Measurements from ENCODE around the gene SPATA46. TPM values are rescaled to one million over a fixed set of nuclear protein-coding genes. Genes with fewer than 3 reads are reported as not detected.

Gene SPATA46
- total and polyA plus RNA-seq, 9 of the 15 experiments (the other 6 are each of a cell fraction or from before 2014, with no cell fraction given) = 0.04 to 0.11 TPM; not detected in 7

- TF ChIP-seq, protein P1, sequence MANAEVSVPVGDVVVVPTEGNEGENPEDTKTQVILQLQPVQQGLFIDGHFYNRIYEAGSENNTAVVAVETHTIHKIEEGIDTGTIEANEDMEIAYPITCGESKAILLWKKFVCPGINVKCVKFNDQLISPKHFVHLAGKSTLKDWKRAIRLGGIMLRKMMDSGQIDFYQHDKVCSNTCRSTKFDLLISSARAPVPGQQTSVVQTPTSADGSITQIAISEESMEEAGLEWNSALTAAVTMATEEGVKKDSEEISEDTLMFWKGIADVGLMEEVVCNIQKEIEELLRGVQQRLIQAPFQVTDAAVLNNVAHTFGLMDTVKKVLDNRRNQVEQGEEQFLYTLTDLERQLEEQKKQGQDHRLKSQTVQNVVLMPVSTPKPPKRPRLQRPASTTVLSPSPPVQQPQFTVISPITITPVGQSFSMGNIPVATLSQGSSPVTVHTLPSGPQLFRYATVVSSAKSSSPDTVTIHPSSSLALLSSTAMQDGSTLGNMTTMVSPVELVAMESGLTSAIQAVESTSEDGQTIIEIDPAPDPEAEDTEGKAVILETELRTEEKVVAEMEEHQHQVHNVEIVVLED (CRISPR knock-in tag; IDR thresholded peaks at IDR 0.05) = no peak
These were observed 9.9 kb upstream of the SPATA46 start (continued) for GRCh38 chr1:162386292-162387225.

- 44% methylated on average over 3 of the region's 3 CpGs for WGBS (ENCODE audit: insufficient coverage, low coverage, missing lambda C conversion rate)
- TF ChIP-seq ZFX (CRISPR knock-in tag; IDR thresholded peaks at IDR 0.05) (0 out of 2 replicates have a peak, but pooled peaks have one; percentile 42), KAT8 (IDR thresholded peaks at IDR 0.05; ENCODE audit: low read depth) (no peak)
- ChIA-PET POLR2A (interaction anchor here (2.1 kb wide), 1 partner anchor 12 kb away, joined by 9 read pairs; no protein-coding TSS in a partner anchor), CTCF (ENCODE audit: low intra/inter-chr PET ratio) (no interaction called here)
- Histone ChIP-seq H3K27me3 (ENCODE audit: control insufficient read depth in 2 of 2, insufficient read depth in 2 of 2, low read length in 2 of 2) (no peaks in the 10 kb centered on the region), H3K79me2 (ENCODE audit: control insufficient read depth, insufficient read depth, low read length) (peaks cover 12% of the 10 kb centered on the region; the same call in 2 of the 3 replicates), H3K4me1 (replicated peaks in 1 of 2; ENCODE audit: control insufficient read depth in 2 of 2, insufficient read depth in 2 of 2, low read length in 2 of 2) (peaks cover 83 to 95% of the 10 kb centered on the region in 2 experiments), H3K4me3 (0 out of 2 replicates have a peak overlapping the region, but pooled peaks have one; percentile 2), H4K20me1 (replicated peaks; ENCODE audit: control insufficient read depth, insufficient read depth, low read length) (no peaks in the 10 kb centered on the region), H2AFZ (ENCODE audit: low read depth, low read length) (no peak overlapping the region), H3K4me2 (ENCODE audit: insufficient read depth, low read length) (peak overlapping the region; percentile 73), H3K36me3 (ENCODE audit: control insufficient read depth, insufficient read depth, low read length) (no peaks in the 10 kb centered on the region; the same call in 2 of the 3 replicates), H3K27ac (ENCODE audit: extremely low read depth, low read depth, low read length) (peak overlapping the region; percentile 69), H3K9me3 (replicated peaks; ENCODE audit: control insufficient read depth, insufficient read depth, low read depth, low read length) (no peaks in the 10 kb centered on the region), H3K9me1 (ENCODE audit: control insufficient read depth, insufficient read depth, low read length) (peaks cover 6% of the 10 kb centered on the region), H3K9ac (ENCODE audit: insufficient read depth in 1 of 2, low read depth in 2 of 2, low read length in 2 of 2) (peak overlapping the region; percentile 45 to 71; a peak in 3 of 4 replicates)
- no peak for FAIRE-seq
- no peak for DNase-seq (ENCODE audit: extremely low read depth in 1 of 4, low spot score in 3 of 4)
- no peak for ATAC-seq
- intact Hi-C loops (cut with micrococcal nuclease) (loop anchor here (2.0 kb wide), 1 partner anchor 13 kb away; no protein-coding TSS in a partner anchor), in situ Hi-C loops (cut with MboI) (no loop called here)
- TSS peak; percentile 62 for BruUV-seq (replicated peaks)
These were observed 9.0 kb upstream of the SPATA46 start for GRCh38 chr1:162385702-162386101.
